Tibial nerve (tissue), 4 donors: ENCODE measurements around the gene ITGB1. TPM values are rescaled to one million over a fixed set of nuclear protein-coding genes. Genes with fewer than 3 reads are reported as not detected.

ENCODE experiments used
- DNase-seq, 2 donors: peaks; one replicate each; pipeline ENCODE4 v3.0.0-alpha.2; 2019; ENCODE audit warnings: low spot score in 2 of 2
- H3K27ac ChIP-seq, 4 donors: fragments of 200-600 bp; sonication (generic) in 3 of 4; one replicate each; pipeline ENCODE4 v1.5.1; 2017 to 2019; ENCODE audit warnings: mild to moderate bottlenecking in 1 of 4
- H3K27me3 ChIP-seq, 2 donors: fragments of 200-600 bp; sonication (generic) in 1 of 2; one replicate each; pipeline versions ENCODE4 v1.5.1 to v1.6.0; 2017 to 2019
- H3K36me3 ChIP-seq, 3 donors: fragments of 200-600 bp; sonication (generic); one replicate each; pipeline ENCODE4 v1.5.1; 2018 to 2019
- H3K4me1 ChIP-seq, 4 donors: fragments of 200-600 bp; sonication (generic) in 3 of 4; one replicate each; pipeline ENCODE4 v1.5.1; 2017 to 2019
- H3K4me3 ChIP-seq, 4 donors: fragments of 200-600 bp; sonication (generic) in 3 of 4; one replicate each; pipeline ENCODE4 v1.5.1; 2017 to 2019; ENCODE audit warnings: mild to moderate bottlenecking in 1 of 4, moderate library complexity in 1 of 4
- H3K9me3 ChIP-seq, 4 donors: fragments of 200-600 bp; sonication (generic) in 3 of 4; one replicate each; pipeline ENCODE4 v1.5.1; 2017 to 2019
- EP300 ChIP-seq, 2 donors: sonication (generic); formaldehyde crosslinking; IDR thresholded peaks; one replicate each; pipeline ENCODE4 v1.6.1; 2017; ENCODE audit warnings: antibody characterized with exemption in 2 of 2, mild to moderate bottlenecking in 1 of 2
- POLR2A ChIP-seq, 2 donors: fragments of 450-650 bp; IDR thresholded peaks; one replicate each; pipeline ENCODE4 v1.6.1; 2017; ENCODE audit warnings: antibody characterized with exemption in 2 of 2, mild to moderate bottlenecking in 2 of 2, moderate library complexity in 2 of 2
- WGBS, 2 donors: methylation state at CpG; one replicate each; pipeline ENCODE4 v1.1.5; 2018; 5-methylcytosine and 5-hydroxymethylcytosine counted together
- total RNA-seq, 4 donors: library from RNA; depleted of rRNA; stranded (reverse); fragments of >200 nt; gene quantifications; one replicate each; pipeline ENCODE4 v1.1.0, GENCODE V29; 2016
- TF ChIP-seq, protein P1 (sequence below), 5 experiments: fragments of 200-600 bp in 3 of 5; fragments of 450-650 bp in 2 of 5; sonication (generic) in 3 of 5; IDR thresholded peaks; one replicate each; pipeline ENCODE4 v1.5.1; 2016 to 2019; ENCODE audit warnings: antibody characterized with exemption in 5 of 5, mild to moderate bottlenecking in 3 of 5, moderate library complexity in 2 of 5

ITGB1 gene
- total RNA-seq, 4 donors from 2014 or later, result 288 to 483 (median 404) TPM

DNA sequence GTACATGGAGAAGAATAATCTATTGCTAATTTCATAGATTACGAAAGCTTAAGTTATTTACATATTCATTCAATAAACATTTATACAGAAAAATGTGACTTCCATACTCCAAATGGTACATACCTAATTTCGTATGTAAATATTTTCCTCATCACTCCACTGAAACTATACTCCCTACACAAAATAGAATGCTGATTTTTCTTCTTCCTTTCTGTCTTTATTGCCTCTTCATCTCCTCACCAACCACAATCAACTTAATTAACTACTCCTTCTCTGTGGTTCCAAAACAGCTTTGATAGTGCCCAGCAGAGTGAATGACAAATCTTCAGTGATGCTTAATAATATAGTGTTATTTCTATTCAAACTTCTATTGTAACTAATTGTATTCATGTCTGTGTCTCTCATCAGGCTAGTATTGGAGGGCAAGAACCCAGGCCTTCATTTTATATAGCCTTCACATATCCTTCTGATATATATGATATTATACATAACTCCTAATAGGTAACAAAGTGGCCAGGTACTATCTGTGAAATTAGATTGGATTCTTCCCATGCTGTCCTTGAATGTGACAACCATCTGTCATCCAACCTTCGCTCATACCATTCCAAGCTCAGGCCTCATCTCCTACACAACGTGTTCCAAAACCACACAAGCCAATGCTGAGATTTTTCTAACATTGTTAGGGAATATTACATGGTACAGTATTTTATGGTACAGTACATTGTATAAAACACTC lies 5.3 kb downstream of the ITGB1 start:
- TF ChIP-seq, protein P1, sequence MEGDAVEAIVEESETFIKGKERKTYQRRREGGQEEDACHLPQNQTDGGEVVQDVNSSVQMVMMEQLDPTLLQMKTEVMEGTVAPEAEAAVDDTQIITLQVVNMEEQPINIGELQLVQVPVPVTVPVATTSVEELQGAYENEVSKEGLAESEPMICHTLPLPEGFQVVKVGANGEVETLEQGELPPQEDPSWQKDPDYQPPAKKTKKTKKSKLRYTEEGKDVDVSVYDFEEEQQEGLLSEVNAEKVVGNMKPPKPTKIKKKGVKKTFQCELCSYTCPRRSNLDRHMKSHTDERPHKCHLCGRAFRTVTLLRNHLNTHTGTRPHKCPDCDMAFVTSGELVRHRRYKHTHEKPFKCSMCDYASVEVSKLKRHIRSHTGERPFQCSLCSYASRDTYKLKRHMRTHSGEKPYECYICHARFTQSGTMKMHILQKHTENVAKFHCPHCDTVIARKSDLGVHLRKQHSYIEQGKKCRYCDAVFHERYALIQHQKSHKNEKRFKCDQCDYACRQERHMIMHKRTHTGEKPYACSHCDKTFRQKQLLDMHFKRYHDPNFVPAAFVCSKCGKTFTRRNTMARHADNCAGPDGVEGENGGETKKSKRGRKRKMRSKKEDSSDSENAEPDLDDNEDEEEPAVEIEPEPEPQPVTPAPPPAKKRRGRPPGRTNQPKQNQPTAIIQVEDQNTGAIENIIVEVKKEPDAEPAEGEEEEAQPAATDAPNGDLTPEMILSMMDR (IDR thresholded peaks at IDR 0.05), result no peak
- TF ChIP-seq EP300 (IDR thresholded peaks at IDR 0.05) (no peak), POLR2A (IDR thresholded peaks at IDR 0.05) (no peak)
- Histone ChIP-seq H3K27me3 (no peaks in the 10 kb centered on the region), H3K36me3 (no peaks in the 10 kb centered on the region), H3K4me3 (no peak overlapping the region), H3K9me3 (no peaks in the 10 kb centered on the region), H3K4me1 (peaks cover 0 to 78% (median 44%) of the 10 kb centered on the region in 4 donors), H3K27ac (peak overlapping the region in 1 of 4 donors; percentile 45)
- DNase-seq, result no peak
- 80 to 88% methylated on average over 4 of the region's 4 CpGs for WGBS, 2 donors

DNA sequence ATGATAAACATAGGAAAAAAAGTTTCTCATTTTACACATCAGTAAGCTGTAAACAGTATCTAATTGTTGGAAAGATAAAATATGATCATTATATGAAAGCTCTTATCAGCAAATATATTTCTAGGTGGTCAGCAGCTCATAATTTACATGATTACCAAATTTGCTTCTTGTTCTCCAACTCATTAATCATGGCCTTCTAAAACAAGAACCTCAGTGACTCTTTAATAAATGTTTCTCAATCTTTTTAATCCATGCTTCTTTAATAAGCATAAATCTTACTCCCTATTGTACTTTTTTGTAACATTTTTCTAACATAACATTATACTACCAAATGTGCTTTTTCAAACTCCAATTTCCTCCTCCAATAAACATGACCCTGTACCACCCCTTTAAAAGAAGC lies 5.9 kb downstream of the ITGB1 start:
- peaks cover 0 to 78% (median 44%) of the 10 kb centered on the region in 4 donors for H3K4me1 ChIP-seq

DNA sequence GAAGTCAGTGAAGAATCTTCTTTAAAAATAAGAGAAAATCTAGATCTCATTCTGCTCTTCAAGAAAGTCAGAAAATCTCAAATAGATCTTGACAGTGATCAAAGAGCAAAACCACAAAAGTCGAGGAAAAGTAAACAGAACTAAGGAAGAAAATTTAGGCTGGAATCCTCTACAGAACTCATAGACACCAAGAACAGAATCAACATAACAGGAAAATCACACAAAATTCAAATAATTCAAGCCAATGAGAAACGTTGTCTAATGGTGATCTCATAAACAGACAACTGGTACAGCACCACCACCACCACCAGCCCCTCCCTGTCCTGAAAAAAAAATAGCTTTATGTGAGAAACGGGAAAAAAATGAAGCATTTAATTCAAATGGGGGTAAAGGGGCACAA lies 6.9 kb downstream of the ITGB1 start:
- no peaks in the 10 kb centered on the region for H3K27me3 ChIP-seq
- no peaks in the 10 kb centered on the region for H3K36me3 ChIP-seq
- H3K27ac ChIP-seq, result no peak overlapping the region
- WGBS, 2 donors, result 35% methylated on average over 3 of the region's 3 CpGs
- no peak for DNase-seq
- H3K4me1 ChIP-seq, result peaks cover 0 to 78% (median 41%) of the 10 kb centered on the region in 4 donors
- H3K4me3 ChIP-seq, result no peak overlapping the region
- no peak for TF ChIP-seq POLR2A (IDR thresholded peaks at IDR 0.05)
- no peak for TF ChIP-seq EP300 (IDR thresholded peaks at IDR 0.05)
- TF ChIP-seq, protein P1 (IDR thresholded peaks at IDR 0.05), result no peak
- no peaks in the 10 kb centered on the region for H3K9me3 ChIP-seq

More for the DNA sequence above, 5.9 kb downstream of the ITGB1 start:
- DNase-seq, result no peak
- H3K27me3 ChIP-seq, result no peaks in the 10 kb centered on the region
- H3K27ac ChIP-seq, result no peak overlapping the region
- no peaks in the 10 kb centered on the region for H3K36me3 ChIP-seq
- TF ChIP-seq, protein P1 (IDR thresholded peaks at IDR 0.05), result no peak
- TF ChIP-seq EP300 (IDR thresholded peaks at IDR 0.05), result no peak
- no peak for TF ChIP-seq POLR2A (IDR thresholded peaks at IDR 0.05)
- H3K9me3 ChIP-seq, result no peaks in the 10 kb centered on the region
- H3K4me3 ChIP-seq, result no peak overlapping the region

DNA sequence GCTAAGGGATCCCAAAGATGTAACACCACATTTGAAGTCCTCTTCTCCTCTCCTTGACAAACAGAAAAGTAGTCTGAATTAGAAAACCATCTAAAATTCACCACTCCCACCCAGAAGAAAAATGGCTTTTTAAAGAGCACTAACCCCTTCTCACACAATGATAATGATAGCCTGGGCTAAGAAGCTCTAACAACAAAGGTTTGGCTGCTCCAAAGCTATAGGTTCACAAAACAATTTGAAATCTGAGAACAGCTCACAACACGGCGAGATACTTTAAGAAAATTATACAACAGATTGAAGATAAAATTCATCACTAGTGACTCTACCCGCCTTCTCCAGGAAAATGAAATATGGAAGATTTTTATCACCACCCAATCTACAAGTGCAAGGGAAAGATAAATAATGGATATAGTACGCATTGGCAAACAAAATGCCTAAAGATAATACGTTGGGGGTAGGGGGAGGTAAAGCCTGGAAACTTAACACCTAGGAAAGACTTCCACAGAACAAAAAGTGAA lies 7.4 kb downstream of the ITGB1 start:
- H3K4me1 ChIP-seq, result peaks cover 0 to 74% (median 38%) of the 10 kb centered on the region in 4 donors
- H3K9me3 ChIP-seq, result no peaks in the 10 kb centered on the region
- no peaks in the 10 kb centered on the region for H3K27me3 ChIP-seq
- H3K27ac ChIP-seq, result no peak overlapping the region
- TF ChIP-seq, protein P1 (IDR thresholded peaks at IDR 0.05), result no peak
- TF ChIP-seq POLR2A (IDR thresholded peaks at IDR 0.05) (no peak), EP300 (IDR thresholded peaks at IDR 0.05) (no peak)
- DNase-seq, result no peak
- H3K4me3 ChIP-seq, result no peak overlapping the region
- H3K36me3 ChIP-seq, result no peaks in the 10 kb centered on the region
- 69 to 77% methylated on average over 5 of the region's 5 CpGs for WGBS, 2 donors

DNA sequence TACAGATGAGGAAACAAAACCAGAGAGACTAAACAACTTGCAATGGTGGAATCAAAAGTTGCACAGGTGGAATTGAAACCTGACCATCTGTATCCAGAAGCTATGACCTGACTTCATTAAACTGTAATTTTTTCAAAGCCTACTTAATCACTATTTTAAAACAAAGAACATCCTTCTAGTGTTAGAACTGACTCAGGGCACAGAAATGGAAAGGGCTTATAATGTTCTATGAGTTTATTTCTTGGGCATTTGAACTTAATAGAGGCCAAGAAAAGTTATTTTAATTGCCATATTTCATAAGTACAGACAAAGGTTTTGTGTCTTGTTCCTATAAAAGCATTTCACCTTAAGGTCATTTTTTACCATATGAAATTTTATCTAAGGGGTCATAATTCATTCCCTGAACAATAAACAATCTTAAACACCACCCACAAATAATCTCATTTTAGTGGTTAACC lies 8.8 kb downstream of the ITGB1 start:
- H3K27ac ChIP-seq, result no peak overlapping the region
- H3K27me3 ChIP-seq, result no peaks in the 10 kb centered on the region
- H3K4me1 ChIP-seq, result peaks cover 0 to 63% (median 27%) of the 10 kb centered on the region in 4 donors
- DNase-seq, result no peak
- TF ChIP-seq, protein P1 (IDR thresholded peaks at IDR 0.05), result no peak
- TF ChIP-seq EP300 (IDR thresholded peaks at IDR 0.05) (no peak), POLR2A (IDR thresholded peaks at IDR 0.05) (no peak)
- H3K36me3 ChIP-seq, result no peaks in the 10 kb centered on the region
- no peaks in the 10 kb centered on the region for H3K9me3 ChIP-seq
- no peak overlapping the region for H3K4me3 ChIP-seq
